Ascending aorta (tissue), 2 donors: ENCODE results near the gene RHBDF2. TPM values are rescaled to one million over a fixed set of nuclear protein-coding genes. Genes with fewer than 3 reads are reported as not detected.

ENCODE experiments used
- DNase-seq, 2 donors: peaks; one replicate each; pipeline ENCODE4 v3.0.0-alpha.2; 2019; ENCODE audit warnings: low spot score in 2 of 2
- H3K27ac ChIP-seq, 2 donors: fragments of 200-600 bp; sonication (generic); one replicate each; pipeline ENCODE4 v1.5.1; 2016 to 2017; ENCODE audit warnings: mild to moderate bottlenecking in 1 of 2
- H3K27me3 ChIP-seq: fragments of 200-600 bp; sonication (generic); one replicate; pipeline ENCODE4 v1.5.1; 2017
- H3K36me3 ChIP-seq, 2 donors: fragments of 200-600 bp; sonication (generic); one replicate each; pipeline ENCODE4 v1.5.1; 2016
- H3K4me1 ChIP-seq, 2 donors: fragments of 200-600 bp; sonication (generic); one replicate each; pipeline ENCODE4 v1.5.1; 2016 to 2017; ENCODE audit warnings: mild to moderate bottlenecking in 1 of 2
- H3K4me3 ChIP-seq, 2 donors: fragments of 200-600 bp; sonication (generic); one replicate each; pipeline ENCODE4 v1.5.1; 2016 to 2017; ENCODE audit warnings: mild to moderate bottlenecking in 1 of 2
- H3K9me3 ChIP-seq, 2 donors: fragments of 200-600 bp; sonication (generic); one replicate each; pipeline ENCODE4 v1.5.1; 2016
- intact Hi-C: fragments of 100-400 bp; cut with DNase I; formaldehyde crosslinking; loops from one replicate; pipeline ENCODE4 v1.15.1; 2023
- total RNA-seq: library from RNA; depleted of rRNA; stranded (reverse); fragments of >200 nt; gene quantifications from one replicate; pipeline ENCODE4 v1.1.0, GENCODE V29; 2016
- TF ChIP-seq, protein P1 (sequence below), 3 experiments: fragments of 200-600 bp in 2 of 3; fragments of 450-650 bp in 1 of 3; sonication (generic) in 2 of 3; IDR thresholded peaks; one replicate each; pipeline ENCODE4 v1.5.1; 2016 to 2019; ENCODE audit warnings: antibody characterized with exemption in 3 of 3, mild to moderate bottlenecking in 1 of 3, moderate library complexity in 1 of 3

Gene RHBDF2
- total RNA-seq, 1 donor from 2014 or later, result 12.7 TPM

DNA sequence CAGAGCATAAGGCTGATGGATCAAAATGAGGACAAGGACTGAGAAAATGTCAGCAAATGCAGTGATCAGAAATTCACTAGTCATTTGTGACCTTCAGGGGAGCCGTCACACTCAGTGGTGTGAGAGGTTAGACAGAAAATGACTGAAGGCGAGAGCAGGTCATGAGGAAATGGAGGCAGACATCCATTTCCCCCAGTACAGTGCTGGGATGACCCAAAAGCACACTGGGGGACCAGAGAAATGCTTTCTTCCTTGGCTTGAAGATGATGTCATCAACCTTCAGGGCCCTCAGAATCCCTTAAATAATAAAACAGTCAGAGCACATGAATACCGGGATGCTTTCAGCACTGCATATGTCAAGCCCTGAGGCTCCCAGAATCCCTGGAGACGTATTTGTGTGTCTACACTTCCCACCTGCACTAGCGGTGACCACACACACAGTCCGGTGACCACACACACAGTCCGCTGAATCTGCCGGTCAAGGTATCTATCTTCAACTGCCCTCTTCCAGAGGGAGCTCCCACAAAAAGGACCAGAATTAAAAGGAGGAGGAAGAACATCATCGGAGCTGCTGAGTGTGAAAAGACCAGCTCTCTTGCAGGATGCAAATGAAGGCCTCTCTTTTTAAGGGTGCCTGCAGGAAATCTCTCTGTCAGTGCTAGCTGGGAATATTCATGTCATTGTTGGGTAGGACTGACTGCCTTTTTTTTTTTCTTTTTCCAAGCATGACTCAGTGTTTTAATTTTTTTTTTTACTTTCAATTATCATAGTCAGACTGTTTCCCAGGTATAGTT lies 56.5 kb downstream of the RHBDF2 start:
- no peak for DNase-seq
- Histone ChIP-seq H3K4me3 (no peak overlapping the region), H3K9me3 (no peaks in the 10 kb centered on the region), H3K36me3 (no peaks in the 10 kb centered on the region), H3K4me1 (peaks cover 0 to 7% of the 10 kb centered on the region in 2 donors), H3K27ac (no peak overlapping the region), H3K27me3 (no peaks in the 10 kb centered on the region)
- intact Hi-C loops, result no loop called here
- TF ChIP-seq, protein P1, sequence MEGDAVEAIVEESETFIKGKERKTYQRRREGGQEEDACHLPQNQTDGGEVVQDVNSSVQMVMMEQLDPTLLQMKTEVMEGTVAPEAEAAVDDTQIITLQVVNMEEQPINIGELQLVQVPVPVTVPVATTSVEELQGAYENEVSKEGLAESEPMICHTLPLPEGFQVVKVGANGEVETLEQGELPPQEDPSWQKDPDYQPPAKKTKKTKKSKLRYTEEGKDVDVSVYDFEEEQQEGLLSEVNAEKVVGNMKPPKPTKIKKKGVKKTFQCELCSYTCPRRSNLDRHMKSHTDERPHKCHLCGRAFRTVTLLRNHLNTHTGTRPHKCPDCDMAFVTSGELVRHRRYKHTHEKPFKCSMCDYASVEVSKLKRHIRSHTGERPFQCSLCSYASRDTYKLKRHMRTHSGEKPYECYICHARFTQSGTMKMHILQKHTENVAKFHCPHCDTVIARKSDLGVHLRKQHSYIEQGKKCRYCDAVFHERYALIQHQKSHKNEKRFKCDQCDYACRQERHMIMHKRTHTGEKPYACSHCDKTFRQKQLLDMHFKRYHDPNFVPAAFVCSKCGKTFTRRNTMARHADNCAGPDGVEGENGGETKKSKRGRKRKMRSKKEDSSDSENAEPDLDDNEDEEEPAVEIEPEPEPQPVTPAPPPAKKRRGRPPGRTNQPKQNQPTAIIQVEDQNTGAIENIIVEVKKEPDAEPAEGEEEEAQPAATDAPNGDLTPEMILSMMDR (IDR thresholded peaks at IDR 0.05), result no peak

DNA sequence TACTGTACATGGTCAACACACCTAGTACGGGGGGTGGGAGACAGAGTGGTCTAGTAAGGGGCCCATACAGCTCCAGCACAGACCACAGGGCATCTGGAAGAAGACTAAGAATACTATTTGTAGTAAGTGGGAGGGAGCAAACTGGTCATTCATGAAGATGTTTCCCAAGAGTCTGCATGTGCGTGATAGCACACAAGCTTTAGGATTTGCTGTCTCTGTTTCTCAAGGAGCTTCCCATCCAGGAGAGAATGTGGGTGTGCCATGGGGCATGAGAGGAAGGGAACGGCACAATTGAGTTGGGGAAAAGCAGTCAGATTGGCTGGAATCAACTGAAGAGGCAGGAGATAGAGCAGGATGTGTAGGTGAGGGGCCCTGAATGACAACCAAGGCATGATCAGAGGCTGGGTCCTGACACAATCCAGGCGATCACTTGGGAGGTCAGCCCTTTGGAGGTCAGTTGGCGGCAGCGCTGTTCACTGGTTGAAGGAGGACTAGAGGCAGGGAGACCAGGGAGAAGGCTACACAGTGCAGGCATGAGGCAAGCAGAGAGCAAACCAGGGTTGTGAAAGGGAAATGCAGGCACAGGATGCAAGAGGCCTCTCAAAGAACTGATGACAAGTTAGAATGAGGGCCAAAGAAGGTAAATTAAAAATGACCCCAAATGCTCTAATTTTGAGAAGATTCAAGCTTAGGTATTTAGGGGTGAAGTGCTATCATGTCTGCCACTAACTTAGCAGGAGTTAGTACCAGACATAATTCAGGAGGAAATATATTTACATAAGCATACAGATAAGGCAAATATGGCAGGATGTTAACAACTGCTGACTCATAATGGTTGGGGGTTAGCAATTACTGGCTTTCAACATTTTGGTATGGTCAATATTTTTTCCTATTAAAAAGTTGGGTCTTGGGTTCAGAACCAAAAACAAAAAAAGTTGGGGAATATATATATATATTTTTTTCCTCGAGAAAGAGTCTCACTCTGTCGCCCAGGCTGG lies 58.6 kb downstream of the RHBDF2 start:
- Histone ChIP-seq H3K36me3 (no peaks in the 10 kb centered on the region), H3K27ac (no peak overlapping the region), H3K27me3 (no peaks in the 10 kb centered on the region), H3K4me1 (peaks cover 0 to 5% of the 10 kb centered on the region in 2 donors), H3K4me3 (no peak overlapping the region), H3K9me3 (no peaks in the 10 kb centered on the region)
- no peak for DNase-seq
- TF ChIP-seq, protein P1 (IDR thresholded peaks at IDR 0.05), result no peak
- intact Hi-C loops, result no loop called here

GRCh38 chr17:76441686-76442340 lies 59.4 kb downstream of the RHBDF2 start:
- DNase-seq, result no peak
- Histone ChIP-seq H3K4me1 (peaks cover 0 to 3% of the 10 kb centered on the region in 2 donors), H3K27ac (no peak overlapping the region), H3K4me3 (no peak overlapping the region), H3K9me3 (no peaks in the 10 kb centered on the region), H3K27me3 (no peaks in the 10 kb centered on the region), H3K36me3 (no peaks in the 10 kb centered on the region)
- intact Hi-C loops, result no loop called here
- TF ChIP-seq, protein P1 (IDR thresholded peaks at IDR 0.05), result no peak

DNA sequence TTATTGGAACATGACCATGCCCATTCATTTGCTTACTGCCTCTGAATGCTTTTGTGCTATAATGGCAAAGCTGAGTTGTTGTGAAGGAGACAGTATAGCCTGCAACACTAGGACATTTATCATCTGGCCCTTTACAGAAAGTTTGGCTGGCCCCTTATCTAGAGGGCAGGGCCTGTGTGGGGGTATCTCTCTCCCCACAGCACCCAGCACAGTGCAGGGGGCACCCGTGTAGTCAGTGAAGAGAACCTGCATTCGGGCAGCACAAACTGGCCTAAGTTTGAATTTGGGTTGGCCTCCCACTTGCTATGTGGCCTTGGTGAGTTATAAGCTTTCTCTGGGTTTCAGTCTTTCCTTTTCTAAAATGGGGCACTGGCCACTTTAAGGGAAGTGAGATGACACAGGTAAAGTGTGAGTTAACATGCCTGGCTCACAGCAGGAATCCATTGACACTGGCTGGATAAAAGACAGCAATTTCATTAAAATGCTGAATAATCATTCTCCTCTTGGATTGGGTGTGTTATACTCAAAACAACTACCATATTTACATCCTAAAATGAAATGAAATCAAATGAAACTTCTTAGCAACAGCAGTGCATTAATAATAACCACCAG lies 60.4 kb downstream of the RHBDF2 start:
- TF ChIP-seq, protein P1 (IDR thresholded peaks at IDR 0.05), result no peak
- intact Hi-C loops, result no loop called here
- Histone ChIP-seq H3K36me3 (no peaks in the 10 kb centered on the region), H3K4me3 (no peak overlapping the region), H3K27me3 (no peaks in the 10 kb centered on the region), H3K4me1 (no peaks in the 10 kb centered on the region), H3K9me3 (no peaks in the 10 kb centered on the region), H3K27ac (no peak overlapping the region)
- DNase-seq, result no peak

GRCh38 chr17:76439314-76439928 lies 61.8 kb downstream of the RHBDF2 start:
- Histone ChIP-seq H3K4me1 (no peaks in the 10 kb centered on the region), H3K36me3 (no peaks in the 10 kb centered on the region), H3K9me3 (no peaks in the 10 kb centered on the region), H3K27ac (no peak overlapping the region), H3K27me3 (no peaks in the 10 kb centered on the region), H3K4me3 (no peak overlapping the region)
- intact Hi-C loops, result no loop called here
- no peak for DNase-seq
- TF ChIP-seq, protein P1 (IDR thresholded peaks at IDR 0.05), result no peak
